ENCODE results near the gene PKIB. TPM values are rescaled to one million over a fixed set of nuclear protein-coding genes. Genes with fewer than 3 reads are reported as not detected.

PKIB gene
- total RNA-seq, 1 donor from 2014 or later: 3.2 TPM

DNA sequence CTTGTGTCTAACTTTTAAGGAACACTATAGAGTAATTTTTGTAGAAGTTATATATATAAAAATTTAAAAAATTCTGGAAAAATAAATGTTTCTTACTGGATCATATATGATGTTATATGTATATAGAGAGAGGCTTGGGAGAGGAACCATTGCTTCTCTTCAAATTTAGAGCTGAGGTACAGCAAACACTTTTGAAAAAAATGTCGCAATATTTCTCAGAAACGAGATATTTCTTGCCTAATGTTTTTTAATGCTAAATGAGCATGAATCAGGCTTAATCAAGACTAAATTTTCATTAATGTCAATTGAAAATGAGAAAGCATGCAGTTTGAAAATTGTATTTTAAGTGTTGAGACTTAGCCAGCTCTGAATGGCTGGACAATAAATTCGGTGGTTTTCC is 2.6 kb downstream of the PKIB start:
- TF ChIP-seq, protein P1, sequence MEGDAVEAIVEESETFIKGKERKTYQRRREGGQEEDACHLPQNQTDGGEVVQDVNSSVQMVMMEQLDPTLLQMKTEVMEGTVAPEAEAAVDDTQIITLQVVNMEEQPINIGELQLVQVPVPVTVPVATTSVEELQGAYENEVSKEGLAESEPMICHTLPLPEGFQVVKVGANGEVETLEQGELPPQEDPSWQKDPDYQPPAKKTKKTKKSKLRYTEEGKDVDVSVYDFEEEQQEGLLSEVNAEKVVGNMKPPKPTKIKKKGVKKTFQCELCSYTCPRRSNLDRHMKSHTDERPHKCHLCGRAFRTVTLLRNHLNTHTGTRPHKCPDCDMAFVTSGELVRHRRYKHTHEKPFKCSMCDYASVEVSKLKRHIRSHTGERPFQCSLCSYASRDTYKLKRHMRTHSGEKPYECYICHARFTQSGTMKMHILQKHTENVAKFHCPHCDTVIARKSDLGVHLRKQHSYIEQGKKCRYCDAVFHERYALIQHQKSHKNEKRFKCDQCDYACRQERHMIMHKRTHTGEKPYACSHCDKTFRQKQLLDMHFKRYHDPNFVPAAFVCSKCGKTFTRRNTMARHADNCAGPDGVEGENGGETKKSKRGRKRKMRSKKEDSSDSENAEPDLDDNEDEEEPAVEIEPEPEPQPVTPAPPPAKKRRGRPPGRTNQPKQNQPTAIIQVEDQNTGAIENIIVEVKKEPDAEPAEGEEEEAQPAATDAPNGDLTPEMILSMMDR (IDR thresholded peaks at IDR 0.05): no peak
- Histone ChIP-seq H3K36me3 (no peaks in the 10 kb centered on the region), H3K4me1 (peaks cover 11% of the 10 kb centered on the region), H3K27ac (no peak overlapping the region), H3K4me3 (no peak overlapping the region), H3K27me3 (ENCODE audit: low read depth) (peaks cover 16% of the 10 kb centered on the region), H3K9me3 (no peaks in the 10 kb centered on the region)
- intact Hi-C loops (cut with DNase I): no loop called here
- DNase-seq (no peak), ATAC-seq (no peak)

DNA sequence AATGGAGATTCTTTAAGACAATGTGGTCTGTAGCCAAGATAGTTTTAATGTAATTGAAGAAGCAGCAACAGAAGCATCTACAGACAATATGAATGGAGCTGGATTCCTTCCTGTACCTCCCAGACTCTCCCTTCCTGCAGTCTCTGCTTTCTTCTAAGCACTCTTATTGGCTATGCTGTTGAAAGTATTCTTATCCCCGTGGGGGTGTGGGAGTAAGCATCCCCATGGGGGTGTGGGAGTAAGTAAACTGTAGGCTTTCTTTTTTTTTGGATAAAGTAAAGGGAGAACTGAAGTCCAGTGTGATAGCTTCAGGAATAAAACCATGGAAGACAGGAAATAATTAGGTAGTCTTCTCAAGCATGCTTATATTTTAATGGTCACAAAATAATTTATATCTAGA is 4.1 kb downstream of the PKIB start:
- intact Hi-C loops (cut with DNase I): no loop called here

DNA sequence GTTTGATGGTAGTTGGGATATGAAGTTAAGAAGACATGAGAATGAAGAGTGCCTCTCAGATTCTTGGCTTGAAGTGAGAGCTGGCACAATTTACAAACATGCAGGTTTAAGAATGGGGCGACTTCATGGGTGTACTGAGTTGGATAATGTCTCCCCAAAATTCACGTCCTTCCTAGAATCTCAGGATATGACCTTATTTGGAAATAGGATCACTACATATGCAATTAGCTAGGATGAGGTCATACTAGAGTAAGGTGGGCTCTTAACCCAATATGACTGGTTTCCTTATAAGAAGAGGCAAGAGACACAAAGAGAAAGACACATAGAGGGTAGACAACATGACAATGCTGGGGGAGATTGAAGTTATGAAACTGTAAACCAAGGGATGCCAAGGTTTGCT is 5.2 kb downstream of the PKIB start:
- ATAC-seq (no peak), DNase-seq (no peak)
- no peak overlapping the region for H3K4me3 ChIP-seq
- H3K4me1 ChIP-seq: peaks cover 11% of the 10 kb centered on the region
- TF ChIP-seq, protein P1 (IDR thresholded peaks at IDR 0.05): no peak
- no peaks in the 10 kb centered on the region for H3K9me3 ChIP-seq
- H3K27me3 ChIP-seq (ENCODE audit: low read depth): peaks cover 14% of the 10 kb centered on the region
- H3K27ac ChIP-seq: no peak overlapping the region
- intact Hi-C loops (cut with DNase I): no loop called here
- no peaks in the 10 kb centered on the region for H3K36me3 ChIP-seq

More for the DNA sequence above, 4.1 kb downstream of the PKIB start:
- no peak overlapping the region for H3K27ac ChIP-seq
- peaks cover 11% of the 10 kb centered on the region for H3K4me1 ChIP-seq
- no peaks in the 10 kb centered on the region for H3K9me3 ChIP-seq
- no peak overlapping the region for H3K4me3 ChIP-seq
- no peaks in the 10 kb centered on the region for H3K36me3 ChIP-seq
- TF ChIP-seq, protein P1 (IDR thresholded peaks at IDR 0.05): no peak
- ATAC-seq (no peak), DNase-seq (no peak)
- H3K27me3 ChIP-seq (ENCODE audit: low read depth): peaks cover 16% of the 10 kb centered on the region

DNA sequence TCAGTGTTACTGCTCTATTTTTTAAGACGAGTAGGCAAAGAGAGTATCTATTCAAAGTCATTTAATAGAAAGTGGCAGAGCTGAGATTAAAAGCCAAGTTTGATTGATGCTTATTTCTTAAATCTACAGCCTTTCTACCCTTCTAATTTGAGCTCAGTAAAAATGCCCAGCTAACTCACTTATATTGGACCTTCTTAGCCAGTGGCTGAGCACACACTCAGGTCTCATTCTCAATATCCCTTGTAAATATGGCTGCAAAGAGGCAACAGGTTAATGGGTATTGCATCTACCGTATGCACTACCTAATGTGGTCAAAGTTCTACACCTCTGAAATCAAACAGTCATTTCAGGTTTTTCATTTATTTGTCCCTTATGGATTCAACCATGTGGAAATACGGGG is 6.7 kb downstream of the PKIB start:
- ATAC-seq (no peak), DNase-seq (no peak)
- intact Hi-C loops (cut with DNase I): no loop called here
- Histone ChIP-seq H3K4me3 (no peak overlapping the region), H3K27ac (no peak overlapping the region), H3K27me3 (ENCODE audit: low read depth) (no peaks in the 10 kb centered on the region), H3K9me3 (no peaks in the 10 kb centered on the region), H3K4me1 (no peaks in the 10 kb centered on the region), H3K36me3 (no peaks in the 10 kb centered on the region)
- TF ChIP-seq, protein P1 (IDR thresholded peaks at IDR 0.05): no peak

DNA sequence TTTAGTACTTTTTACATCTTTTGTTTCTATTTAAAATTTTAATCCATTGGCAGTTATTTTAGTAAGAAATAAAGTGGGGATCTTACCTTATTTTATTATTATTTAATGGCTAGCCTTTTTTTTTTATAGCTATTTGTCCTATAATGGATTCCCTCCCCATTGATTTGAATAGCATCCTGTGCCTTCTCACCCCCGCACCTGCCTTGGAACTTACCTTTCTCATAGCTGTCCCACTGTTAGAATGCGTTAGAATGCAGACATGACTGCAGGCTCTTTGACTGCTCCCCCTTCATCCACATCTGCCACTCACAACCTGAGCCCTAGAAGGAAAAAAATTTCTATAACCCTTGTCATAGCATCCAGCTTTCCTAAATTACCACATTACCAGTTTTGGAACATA is 9.1 kb downstream of the PKIB start:
- TF ChIP-seq, protein P1 (IDR thresholded peaks at IDR 0.05): no peak
- ATAC-seq (no peak), DNase-seq (no peak)
- intact Hi-C loops (cut with DNase I): no loop called here
- Histone ChIP-seq H3K27ac (no peak overlapping the region), H3K27me3 (ENCODE audit: low read depth) (no peaks in the 10 kb centered on the region), H3K4me3 (no peak overlapping the region), H3K36me3 (no peaks in the 10 kb centered on the region), H3K4me1 (no peaks in the 10 kb centered on the region), H3K9me3 (no peaks in the 10 kb centered on the region)

DNA sequence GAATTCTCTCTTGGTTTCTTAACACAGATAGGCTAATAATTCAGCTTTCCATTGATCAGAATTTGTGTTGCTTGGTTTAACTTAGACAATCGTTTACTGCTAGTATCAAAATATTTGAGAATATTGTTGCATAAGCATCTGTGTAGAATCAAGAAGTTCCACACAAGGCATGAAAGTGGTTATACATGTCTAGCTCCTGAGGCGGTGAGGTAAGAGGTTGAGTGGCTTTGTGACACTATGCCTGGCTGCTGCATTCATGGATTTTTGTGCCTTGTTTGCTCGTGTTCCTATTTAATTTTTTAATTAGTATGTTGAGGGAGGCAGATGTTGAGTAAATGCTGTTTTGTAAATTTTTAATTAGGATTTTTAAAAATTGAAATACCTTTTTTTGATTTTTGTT is 10.2 kb downstream of the PKIB start:
- DNase-seq (no peak), ATAC-seq (no peak)
- Histone ChIP-seq H3K27me3 (ENCODE audit: low read depth) (no peaks in the 10 kb centered on the region), H3K4me1 (no peaks in the 10 kb centered on the region), H3K36me3 (no peaks in the 10 kb centered on the region), H3K27ac (no peak overlapping the region), H3K4me3 (no peak overlapping the region), H3K9me3 (no peaks in the 10 kb centered on the region)
- TF ChIP-seq, protein P1 (IDR thresholded peaks at IDR 0.05): no peak
- intact Hi-C loops (cut with DNase I): no loop called here
